Measurements from ENCODE around the gene DOCK2. TPM values are rescaled to one million over a fixed set of nuclear protein-coding genes. Genes with fewer than 3 reads are reported as not detected.

Gene DOCK2
- total and polyA plus RNA-seq, 2 donors (not counting 1 experiment from before 2014, with no cell fraction given): 112 to 330 TPM

DNA sequence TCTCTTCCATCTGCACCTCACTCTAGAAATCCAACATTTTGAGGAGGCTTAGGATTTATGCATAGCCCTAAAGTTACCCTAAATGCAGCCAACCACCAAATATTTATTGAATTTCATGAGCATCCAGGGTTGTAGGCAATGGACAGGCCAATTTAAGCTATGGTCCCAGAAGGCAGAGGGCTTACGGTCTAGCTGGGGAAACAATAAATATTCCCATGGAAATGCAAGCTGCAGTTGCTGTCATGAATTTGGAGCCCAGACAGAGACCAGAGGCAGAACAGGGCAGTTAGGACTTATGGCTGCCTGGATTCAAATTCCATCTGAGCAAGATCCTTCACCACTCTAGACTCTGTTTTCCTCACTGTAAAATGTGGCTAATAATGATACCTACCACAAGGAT is 352.3 kb downstream of the DOCK2 start:
- Mint-ChIP-seq H3K27ac (no peak overlapping the region), H3K4me3 (no peak overlapping the region), H3K27me3 (no peaks in the 10 kb centered on the region), H3K4me1 (no peaks in the 10 kb centered on the region), H3K9me3 (ENCODE audit: insufficient read depth) (no peaks in the 10 kb centered on the region)
- no peaks in the 10 kb centered on the region for H3K9me3 ChIP-seq (ENCODE audit: control extremely low read depth in 1 of 3, control insufficient read depth in 2 of 3, insufficient read depth in 1 of 3, low read length in 2 of 3)
- H3K27ac ChIP-seq (ENCODE audit: low read length in 2 of 2): no peak overlapping the region
- H3K4me3 ChIP-seq (ENCODE audit: control extremely low read depth in 1 of 5, extremely low read depth in 1 of 5, insufficient read depth in 1 of 5, low read depth in 2 of 5, low read length in 4 of 5): no peak overlapping the region
- WGBS (ENCODE audit: insufficient coverage): 90% methylated on average over 1 of the region's 1 CpG
- no peaks in the 10 kb centered on the region for H3K27me3 ChIP-seq (replicated peaks in 1 of 4; ENCODE audit: control extremely low read depth in 1 of 4, control insufficient read depth in 3 of 4, insufficient read depth in 4 of 4, low read length in 3 of 4)
- no peak overlapping the region for H3K9ac ChIP-seq (ENCODE audit: low read length)
- DNase-seq (no peak), ATAC-seq (ENCODE audit: low read depth) (no peak)
- H3K4me1 ChIP-seq (ENCODE audit: control insufficient read depth in 2 of 2, insufficient read depth in 2 of 2, low read length in 2 of 2): no peaks in the 10 kb centered on the region
- no peak overlapping the region for H3K4me2 ChIP-seq (replicated peaks; ENCODE audit: low read depth, low read length, poor library complexity, severe bottlenecking)
- H3K36me3 ChIP-seq (replicated peaks in 1 of 2; ENCODE audit: control extremely low read depth in 1 of 2, control insufficient read depth in 1 of 2, extremely low read depth in 1 of 2, insufficient read depth in 2 of 2, low read length in 1 of 2): peaks cover 2 to 80% of the 10 kb centered on the region in 2 experiments
- no peak overlapping the region for H2AFZ ChIP-seq (ENCODE audit: insufficient read depth, low read depth, low read length, poor library complexity, severe bottlenecking)
- no peaks in the 10 kb centered on the region for H3K79me2 ChIP-seq (ENCODE audit: control insufficient read depth, insufficient read depth, low read length)
- CTCF ChIA-PET: no interaction called here
- no peaks in the 10 kb centered on the region for H4K20me1 ChIP-seq (ENCODE audit: control insufficient read depth, insufficient read depth, low read length, poor library complexity, severe bottlenecking)
- POLR2A ChIA-PET: no interaction called here
- TF ChIP-seq EZH2 (IDR thresholded peaks at IDR 0.05; ENCODE audit: borderline replicate concordance, insufficient read depth, low read depth, low read length, poor library complexity, severe bottlenecking) (no peak), CTCF (IDR thresholded peaks at IDR 0.05) (no peak)
- intact Hi-C loops (cut with micrococcal nuclease): no loop called here

- Mint-ChIP-seq H3K9me3 (ENCODE audit: insufficient read depth) (no peaks in the 10 kb centered on the region), H3K27ac (no peak overlapping the region), H3K4me1 (no peaks in the 10 kb centered on the region), H3K27me3 (no peaks in the 10 kb centered on the region), H3K4me3 (no peak overlapping the region)
- DNase-seq (no peak), ATAC-seq (ENCODE audit: low read depth) (no peak)
- TF ChIP-seq EZH2 (IDR thresholded peaks at IDR 0.05; ENCODE audit: borderline replicate concordance, insufficient read depth, low read depth, low read length, poor library complexity, severe bottlenecking) (no peak), CTCF (IDR thresholded peaks at IDR 0.05) (no peak)
- Histone ChIP-seq H3K4me3 (ENCODE audit: control extremely low read depth in 1 of 5, extremely low read depth in 1 of 5, insufficient read depth in 1 of 5, low read depth in 2 of 5, low read length in 4 of 5) (no peak overlapping the region), H3K79me2 (ENCODE audit: control insufficient read depth, insufficient read depth, low read length) (no peaks in the 10 kb centered on the region), H4K20me1 (ENCODE audit: control insufficient read depth, insufficient read depth, low read length, poor library complexity, severe bottlenecking) (no peaks in the 10 kb centered on the region), H3K9me3 (ENCODE audit: control extremely low read depth in 1 of 3, control insufficient read depth in 2 of 3, insufficient read depth in 1 of 3, low read length in 2 of 3) (no peaks in the 10 kb centered on the region), H3K4me1 (ENCODE audit: control insufficient read depth in 2 of 2, insufficient read depth in 2 of 2, low read length in 2 of 2) (no peaks in the 10 kb centered on the region), H3K4me2 (replicated peaks; ENCODE audit: low read depth, low read length, poor library complexity, severe bottlenecking) (no peak overlapping the region), H3K36me3 (replicated peaks in 1 of 2; ENCODE audit: control extremely low read depth in 1 of 2, control insufficient read depth in 1 of 2, extremely low read depth in 1 of 2, insufficient read depth in 2 of 2, low read length in 1 of 2) (peaks cover 0 to 81% of the 10 kb centered on the region in 2 experiments), H3K9ac (ENCODE audit: low read length) (no peak overlapping the region), H2AFZ (ENCODE audit: insufficient read depth, low read depth, low read length, poor library complexity, severe bottlenecking) (no peak overlapping the region), H3K27ac (ENCODE audit: low read length in 2 of 2) (no peak overlapping the region), H3K27me3 (replicated peaks in 1 of 4; ENCODE audit: control extremely low read depth in 1 of 4, control insufficient read depth in 3 of 4, insufficient read depth in 4 of 4, low read length in 3 of 4) (no peaks in the 10 kb centered on the region)
- ChIA-PET CTCF (no interaction called here), POLR2A (no interaction called here)
- WGBS (ENCODE audit: insufficient coverage): 99% methylated on average over 8 of the region's 8 CpGs
- intact Hi-C loops (cut with micrococcal nuclease): no loop called here
These were observed 354.2 kb downstream of the DOCK2 start for GRCh38 chr5:169991115-169991869.
